Progenitor cell of endocrine pancreas (in vitro differentiated cells): ENCODE results near the gene PIK3R4. TPM values are rescaled to one million over a fixed set of nuclear protein-coding genes. Genes with fewer than 3 reads are reported as not detected.

Experiments
- DNase-seq: peaks from one replicate; pipeline ENCODE4 v3.0.0; 2021; ENCODE audit warnings: low spot score; ENCODE audit not compliant: unreplicated experiment
- H3K27ac Mint-ChIP-seq: 2 replicates; pipeline ENCODE4 v1.8.0; 2021; ENCODE audit warnings: mild to moderate bottlenecking, moderate library complexity, mixed read lengths
- H3K27me3 Mint-ChIP-seq: 2 replicates; pipeline ENCODE4 v1.8.0; 2021; ENCODE audit warnings: mixed read lengths
- H3K36me3 Mint-ChIP-seq: 2 replicates; pipeline ENCODE4 v1.8.0; 2022; ENCODE audit warnings: mixed read lengths; ENCODE audit not compliant: insufficient read depth
- H3K4me1 Mint-ChIP-seq: 2 replicates; pipeline ENCODE4 v1.8.0; 2021; ENCODE audit warnings: low read depth, mixed read lengths
- H3K4me3 Mint-ChIP-seq: 2 replicates; pipeline ENCODE4 v1.8.0; 2021; ENCODE audit warnings: low read depth, mild to moderate bottlenecking, moderate library complexity, mixed read lengths
- H3K9me3 Mint-ChIP-seq: 2 replicates; pipeline ENCODE4 v1.8.0; 2021; ENCODE audit warnings: low read depth, mixed read lengths
- CTCF ChIP-seq: fragments of 200-600 bp; sonication (generic); IDR thresholded peaks from one replicate; pipeline ENCODE4 v1.5.0; 2021; ENCODE audit warnings: antibody characterized with exemption, mild to moderate bottlenecking; ENCODE audit not compliant: unreplicated experiment
- total RNA-seq: library from RNA; stranded (reverse); gene quantifications from 2 replicates; pipeline ENCODE4 v1.2.1, GENCODE V29; 2021

Gene PIK3R4
- total RNA-seq, 1 donor from 2014 or later, result 32.2 TPM

DNA sequence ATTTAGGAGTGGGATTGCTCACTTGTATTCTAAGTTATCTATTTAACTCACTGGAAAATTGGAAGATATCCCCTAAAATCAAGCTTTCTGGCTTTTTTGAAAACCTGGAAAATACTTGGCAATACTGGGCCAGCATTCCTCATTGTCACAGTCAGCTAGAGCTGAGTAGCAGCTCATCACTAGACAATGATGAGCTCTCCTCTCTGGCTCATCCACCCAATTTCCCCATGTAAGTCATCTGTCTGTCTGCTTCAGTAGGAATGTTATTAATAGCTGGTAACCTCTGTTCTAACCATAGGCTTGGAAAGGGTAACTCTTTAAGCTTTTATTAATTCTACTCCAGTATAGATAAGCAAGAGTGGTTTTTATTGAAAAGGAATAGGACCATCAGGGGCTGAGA, 39.7 kb upstream of the PIK3R4 start:
- H3K4me3 Mint-ChIP-seq, result no peak overlapping the region
- no peak for DNase-seq
- no peak overlapping the region for H3K27ac Mint-ChIP-seq
- no peaks in the 10 kb centered on the region for H3K36me3 Mint-ChIP-seq
- no peak for TF ChIP-seq CTCF
- H3K4me1 Mint-ChIP-seq, result peaks cover 30% of the 10 kb centered on the region
- H3K9me3 Mint-ChIP-seq, result no peaks in the 10 kb centered on the region
- H3K27me3 Mint-ChIP-seq, result peaks cover 25% of the 10 kb centered on the region

DNA sequence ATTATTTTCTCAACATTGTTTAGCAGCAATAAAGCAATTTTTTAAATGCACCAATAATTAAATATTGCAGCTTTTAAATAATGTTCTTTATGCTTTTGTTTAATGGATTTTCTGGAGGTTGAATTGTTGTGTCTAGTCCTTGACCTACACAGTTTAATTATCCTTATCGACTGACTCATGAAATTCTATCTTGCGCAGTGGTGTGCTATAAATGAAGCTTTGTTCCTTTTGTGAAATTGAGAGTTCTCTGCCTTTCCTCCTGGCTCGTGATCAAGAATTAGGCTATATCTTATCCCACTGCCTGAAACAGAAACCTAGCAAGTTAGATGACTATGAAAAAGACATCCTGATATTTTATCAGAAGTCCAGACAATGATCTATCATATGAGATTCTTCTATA, 37.0 kb upstream of the PIK3R4 start:
- H3K4me1 Mint-ChIP-seq, result peaks cover 21% of the 10 kb centered on the region
- H3K36me3 Mint-ChIP-seq, result no peaks in the 10 kb centered on the region
- no peak for TF ChIP-seq CTCF
- H3K4me3 Mint-ChIP-seq, result no peak overlapping the region
- no peak for DNase-seq
- no peaks in the 10 kb centered on the region for H3K9me3 Mint-ChIP-seq
- H3K27ac Mint-ChIP-seq, result no peak overlapping the region
- H3K27me3 Mint-ChIP-seq, result peaks cover 29% of the 10 kb centered on the region

GRCh38 chr3:130779486-130779885, 32.9 kb upstream of the PIK3R4 start:
- Mint-ChIP-seq H3K27ac (no peak overlapping the region), H3K36me3 (no peaks in the 10 kb centered on the region), H3K4me3 (no peak overlapping the region), H3K9me3 (no peaks in the 10 kb centered on the region), H3K4me1 (peaks cover 7% of the 10 kb centered on the region), H3K27me3 (peaks cover 10% of the 10 kb centered on the region)
- no peak for DNase-seq
- TF ChIP-seq CTCF, result no peak

- Mint-ChIP-seq H3K36me3 (no peaks in the 10 kb centered on the region), H3K4me3 (no peak overlapping the region), H3K9me3 (no peaks in the 10 kb centered on the region), H3K27me3 (peaks cover 8% of the 10 kb centered on the region), H3K27ac (no peak overlapping the region), H3K4me1 (peaks cover 7% of the 10 kb centered on the region)
- TF ChIP-seq CTCF, result no peak
- no peak for DNase-seq
Measured at GRCh38 chr3:130779031-130779430, 32.4 kb upstream of the PIK3R4 start.

DNA sequence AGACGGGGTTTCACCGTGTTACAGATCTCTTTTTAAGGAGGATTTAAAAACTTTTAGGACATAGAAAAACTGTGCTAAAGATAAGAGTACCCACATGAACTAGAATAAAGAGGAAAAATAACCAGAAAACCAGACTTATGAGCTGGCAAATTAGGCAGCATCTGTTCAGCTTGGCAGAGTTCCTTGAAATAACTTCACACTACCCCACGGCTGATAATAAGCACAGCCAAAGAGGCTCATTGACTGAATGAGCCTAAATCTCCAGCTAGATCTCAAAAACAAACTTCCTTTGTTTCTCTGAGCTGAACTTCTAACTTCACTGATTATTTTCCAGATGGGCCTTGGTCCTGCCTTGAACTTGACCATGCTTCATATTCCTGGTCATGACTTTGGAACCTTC, 26.7 kb upstream of the PIK3R4 start:
- no peak for TF ChIP-seq CTCF
- H3K27ac Mint-ChIP-seq, result no peak overlapping the region
- no peak overlapping the region for H3K4me3 Mint-ChIP-seq
- peaks cover 6% of the 10 kb centered on the region for H3K27me3 Mint-ChIP-seq
- DNase-seq, result no peak
- no peaks in the 10 kb centered on the region for H3K9me3 Mint-ChIP-seq
- no peaks in the 10 kb centered on the region for H3K4me1 Mint-ChIP-seq
- H3K36me3 Mint-ChIP-seq, result no peaks in the 10 kb centered on the region
